ENCODE results near the gene YOD1. TPM values are rescaled to one million over a fixed set of nuclear protein-coding genes. Genes with fewer than 3 reads are reported as not detected.

YOD1 gene
- total and polyA plus RNA-seq, 10 of the 15 experiments (the other 5 are each of a cell fraction or from before 2014, with no cell fraction given): 2.1 to 7.9 (median 5.0) TPM

DNA sequence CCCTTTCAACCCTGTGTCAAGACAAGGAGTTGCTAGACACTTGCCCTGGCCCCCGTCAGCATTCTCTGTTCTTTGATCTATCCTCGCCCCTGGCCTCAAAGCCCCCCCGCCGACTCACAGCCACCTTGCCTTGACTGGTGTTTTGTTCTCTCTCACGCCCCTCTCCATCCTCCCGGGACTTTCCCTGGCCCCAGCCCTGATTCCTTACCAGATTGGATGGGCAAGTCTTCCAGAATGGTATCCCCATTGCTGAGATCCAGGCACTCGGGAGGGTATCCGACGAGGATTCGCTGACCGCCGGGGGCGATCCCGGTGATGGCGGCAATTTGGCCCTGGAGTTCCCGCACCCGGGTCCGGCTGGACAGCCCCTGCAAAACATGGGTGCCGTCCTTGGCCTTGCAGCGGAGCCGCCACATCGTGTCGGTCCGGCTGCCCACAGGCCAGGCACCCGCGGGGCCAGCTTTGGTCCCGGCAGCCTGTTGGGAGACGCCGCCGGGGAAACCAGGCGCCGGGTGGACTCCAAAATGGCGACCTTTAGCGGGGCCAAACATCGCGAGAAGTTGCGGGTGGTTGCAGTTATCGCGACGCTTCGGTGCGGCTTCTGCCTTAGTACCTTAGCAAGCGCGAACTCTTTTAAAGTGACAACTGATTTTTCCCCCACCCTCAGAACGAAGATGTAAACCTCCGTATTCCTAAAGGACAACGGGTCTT, 373 bp downstream of the YOD1 start (continued):
- TF ChIP-seq, protein P1, sequence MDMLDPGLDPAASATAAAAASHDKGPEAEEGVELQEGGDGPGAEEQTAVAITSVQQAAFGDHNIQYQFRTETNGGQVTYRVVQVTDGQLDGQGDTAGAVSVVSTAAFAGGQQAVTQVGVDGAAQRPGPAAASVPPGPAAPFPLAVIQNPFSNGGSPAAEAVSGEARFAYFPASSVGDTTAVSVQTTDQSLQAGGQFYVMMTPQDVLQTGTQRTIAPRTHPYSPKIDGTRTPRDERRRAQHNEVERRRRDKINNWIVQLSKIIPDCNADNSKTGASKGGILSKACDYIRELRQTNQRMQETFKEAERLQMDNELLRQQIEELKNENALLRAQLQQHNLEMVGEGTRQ (IDR thresholded peaks at IDR 0.05; ENCODE audit: borderline replicate concordance, low read depth, low read length): no peak
- TF ChIP-seq NR2F1 (conservative IDR thresholded peaks at IDR 0.05) (no peak), TBL1XR1 (IDR thresholded peaks at IDR 0.05; ENCODE audit: low read depth, low read length) (no peak), NFYB (IDR thresholded peaks at IDR 0.05; ENCODE audit: insufficient read depth, low read depth, low read length) (no peak), HDGF (IDR thresholded peaks at IDR 0.05) (no peak), TARDBP (IDR thresholded peaks at IDR 0.05; ENCODE audit: borderline replicate concordance) (no peak), JUND (IDR thresholded peaks at IDR 0.05; ENCODE audit: low read depth, low read length) (no peak), EGR1 (IDR thresholded peaks at IDR 0.05; ENCODE audit: borderline replicate concordance in 1 of 2, low read depth in 2 of 2, low read length in 2 of 2) (no peak), MXI1 (IDR thresholded peaks at IDR 0.05; ENCODE audit: low read depth, low read length) (no peak; the same call in 1 of the 2 replicates), SPI1 (IDR thresholded peaks at IDR 0.05; ENCODE audit: borderline replicate concordance, insufficient read depth, low read depth, low read length) (no peak), ZNF384 (IDR thresholded peaks at IDR 0.05; ENCODE audit: borderline replicate concordance, low read depth, low read length) (no peak), BCL11A (IDR thresholded peaks at IDR 0.05; ENCODE audit: low read depth, low read length) (no peak), GATAD2B (conservative IDR thresholded peaks at IDR 0.05; ENCODE audit: low read depth) (peak; percentile 60; the same call in 1 of the 2 replicates), PAX5 (IDR thresholded peaks at IDR 0.05; ENCODE audit: borderline replicate concordance, low read depth, low read length) (peak; percentile 65), NFXL1 (IDR thresholded peaks at IDR 0.05; ENCODE audit: borderline replicate concordance) (no peak), IRF4 (IDR thresholded peaks at IDR 0.05; ENCODE audit: low read depth, low read length) (no peak), SRF (IDR thresholded peaks at IDR 0.05; ENCODE audit: low read depth in 2 of 2, low read length in 2 of 2) (no peak), NR2C1 (IDR thresholded peaks at IDR 0.05) (no peak)
- TF ChIP-seq, protein P2, sequence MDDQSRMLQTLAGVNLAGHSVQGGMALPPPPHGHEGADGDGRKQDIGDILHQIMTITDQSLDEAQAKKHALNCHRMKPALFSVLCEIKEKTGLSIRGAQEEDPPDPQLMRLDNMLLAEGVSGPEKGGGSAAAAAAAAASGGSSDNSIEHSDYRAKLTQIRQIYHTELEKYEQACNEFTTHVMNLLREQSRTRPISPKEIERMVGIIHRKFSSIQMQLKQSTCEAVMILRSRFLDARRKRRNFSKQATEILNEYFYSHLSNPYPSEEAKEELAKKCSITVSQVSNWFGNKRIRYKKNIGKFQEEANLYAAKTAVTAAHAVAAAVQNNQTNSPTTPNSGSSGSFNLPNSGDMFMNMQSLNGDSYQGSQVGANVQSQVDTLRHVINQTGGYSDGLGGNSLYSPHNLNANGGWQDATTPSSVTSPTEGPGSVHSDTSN (IDR thresholded peaks at IDR 0.05; ENCODE audit: insufficient replicate concordance, low read depth, low read length): no peak
- TF ChIP-seq, protein P3, sequence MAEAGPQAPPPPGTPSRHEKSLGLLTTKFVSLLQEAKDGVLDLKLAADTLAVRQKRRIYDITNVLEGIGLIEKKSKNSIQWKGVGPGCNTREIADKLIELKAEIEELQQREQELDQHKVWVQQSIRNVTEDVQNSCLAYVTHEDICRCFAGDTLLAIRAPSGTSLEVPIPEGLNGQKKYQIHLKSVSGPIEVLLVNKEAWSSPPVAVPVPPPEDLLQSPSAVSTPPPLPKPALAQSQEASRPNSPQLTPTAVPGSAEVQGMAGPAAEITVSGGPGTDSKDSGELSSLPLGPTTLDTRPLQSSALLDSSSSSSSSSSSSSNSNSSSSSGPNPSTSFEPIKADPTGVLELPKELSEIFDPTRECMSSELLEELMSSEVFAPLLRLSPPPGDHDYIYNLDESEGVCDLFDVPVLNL (IDR thresholded peaks at IDR 0.05; ENCODE audit: low read depth, low read length): peak; percentile 43; the same call in 1 of the 2 replicates
- TF ChIP-seq, protein P4, sequence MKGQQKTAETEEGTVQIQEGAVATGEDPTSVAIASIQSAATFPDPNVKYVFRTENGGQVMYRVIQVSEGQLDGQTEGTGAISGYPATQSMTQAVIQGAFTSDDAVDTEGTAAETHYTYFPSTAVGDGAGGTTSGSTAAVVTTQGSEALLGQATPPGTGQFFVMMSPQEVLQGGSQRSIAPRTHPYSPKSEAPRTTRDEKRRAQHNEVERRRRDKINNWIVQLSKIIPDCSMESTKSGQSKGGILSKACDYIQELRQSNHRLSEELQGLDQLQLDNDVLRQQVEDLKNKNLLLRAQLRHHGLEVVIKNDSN (IDR thresholded peaks at IDR 0.05; ENCODE audit: borderline replicate concordance, extremely low read length, insufficient read depth, low read depth, low read length): no peak
- TF ChIP-seq, protein P5, sequence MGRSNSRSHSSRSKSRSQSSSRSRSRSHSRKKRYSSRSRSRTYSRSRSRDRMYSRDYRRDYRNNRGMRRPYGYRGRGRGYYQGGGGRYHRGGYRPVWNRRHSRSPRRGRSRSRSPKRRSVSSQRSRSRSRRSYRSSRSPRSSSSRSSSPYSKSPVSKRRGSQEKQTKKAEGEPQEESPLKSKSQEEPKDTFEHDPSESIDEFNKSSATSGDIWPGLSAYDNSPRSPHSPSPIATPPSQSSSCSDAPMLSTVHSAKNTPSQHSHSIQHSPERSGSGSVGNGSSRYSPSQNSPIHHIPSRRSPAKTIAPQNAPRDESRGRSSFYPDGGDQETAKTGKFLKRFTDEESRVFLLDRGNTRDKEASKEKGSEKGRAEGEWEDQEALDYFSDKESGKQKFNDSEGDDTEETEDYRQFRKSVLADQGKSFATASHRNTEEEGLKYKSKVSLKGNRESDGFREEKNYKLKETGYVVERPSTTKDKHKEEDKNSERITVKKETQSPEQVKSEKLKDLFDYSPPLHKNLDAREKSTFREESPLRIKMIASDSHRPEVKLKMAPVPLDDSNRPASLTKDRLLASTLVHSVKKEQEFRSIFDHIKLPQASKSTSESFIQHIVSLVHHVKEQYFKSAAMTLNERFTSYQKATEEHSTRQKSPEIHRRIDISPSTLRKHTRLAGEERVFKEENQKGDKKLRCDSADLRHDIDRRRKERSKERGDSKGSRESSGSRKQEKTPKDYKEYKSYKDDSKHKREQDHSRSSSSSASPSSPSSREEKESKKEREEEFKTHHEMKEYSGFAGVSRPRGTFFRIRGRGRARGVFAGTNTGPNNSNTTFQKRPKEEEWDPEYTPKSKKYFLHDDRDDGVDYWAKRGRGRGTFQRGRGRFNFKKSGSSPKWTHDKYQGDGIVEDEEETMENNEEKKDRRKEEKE (IDR thresholded peaks at IDR 0.05): no peak
- TF ChIP-seq, protein P6, sequence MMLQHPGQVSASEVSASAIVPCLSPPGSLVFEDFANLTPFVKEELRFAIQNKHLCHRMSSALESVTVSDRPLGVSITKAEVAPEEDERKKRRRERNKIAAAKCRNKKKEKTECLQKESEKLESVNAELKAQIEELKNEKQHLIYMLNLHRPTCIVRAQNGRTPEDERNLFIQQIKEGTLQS (IDR thresholded peaks at IDR 0.05; ENCODE audit: borderline replicate concordance, extremely low read depth, low read depth, low read length): no peak
